Natural killer cell (primary cell): ENCODE measurements around the gene ARMH4. TPM values are rescaled to one million over a fixed set of nuclear protein-coding genes. Genes with fewer than 3 reads are reported as not detected.

ENCODE experiments used
- ATAC-seq, 3 donors: fragments of 150-1000 bp in 2 of 3; fragments of 200-7000 bp in 1 of 3; cut with Tn5 transposase; 1 replicate in 1 of 3; 2 replicates in 2 of 3; pipeline ENCODE4 v1.10.0; 2021; ENCODE audit warnings: mild to moderate bottlenecking in 2 of 3, moderate library complexity in 2 of 3
- DNase-seq, 2 donors: peaks; one replicate each; pipeline versions ENCODE4 v3.0.0 to v3.0.0-alpha.2; 2013 to 2021; ENCODE audit warnings: mixed read lengths in 1 of 2
- H3K27ac ChIP-seq: one replicate; pipeline ENCODE4 v1.5.1; 2013; ENCODE audit warnings: mild to moderate bottlenecking, low read length
- H3K27me3 ChIP-seq: one replicate; pipeline ENCODE4 v1.6.1; 2013; ENCODE audit warnings: low read length; ENCODE audit not compliant: control insufficient read depth, insufficient read depth
- H3K36me3 ChIP-seq: one replicate; pipeline ENCODE4 v1.6.1; 2013; ENCODE audit warnings: low read length; ENCODE audit not compliant: control insufficient read depth, insufficient read depth
- H3K4me1 ChIP-seq: one replicate; pipeline ENCODE4 v1.6.1; 2013; ENCODE audit warnings: low read length; ENCODE audit not compliant: control insufficient read depth, insufficient read depth
- H3K4me3 ChIP-seq: one replicate; pipeline ENCODE4 v1.5.1; 2013; ENCODE audit warnings: low read length
- H3K9me3 ChIP-seq: one replicate; pipeline ENCODE4 v1.6.1; 2013; ENCODE audit warnings: low read length; ENCODE audit not compliant: control insufficient read depth, insufficient read depth
- H3K27ac Mint-ChIP-seq, 2 donors: one replicate each; pipeline ENCODE4 v1.8.0; 2022; ENCODE audit warnings: mild to moderate bottlenecking in 2 of 2, mixed read lengths in 2 of 2, moderate library complexity in 1 of 2
- H3K27me3 Mint-ChIP-seq, 2 donors: one replicate each; pipeline ENCODE4 v1.8.0; 2022; ENCODE audit warnings: low read depth in 2 of 2, mixed read lengths in 2 of 2
- H3K36me3 Mint-ChIP-seq: one replicate; pipeline ENCODE4 v1.8.0; 2022; ENCODE audit warnings: mixed read lengths
- H3K4me1 Mint-ChIP-seq, 2 donors: one replicate each; pipeline ENCODE4 v1.8.0; 2022; ENCODE audit warnings: mixed read lengths in 2 of 2
- H3K4me3 Mint-ChIP-seq: one replicate; pipeline ENCODE4 v1.8.0; 2022; ENCODE audit warnings: mild to moderate bottlenecking, moderate library complexity, mixed read lengths
- H3K9me3 Mint-ChIP-seq, 2 donors: one replicate each; pipeline ENCODE4 v1.8.0; 2022; ENCODE audit warnings: mixed read lengths in 2 of 2
- WGBS: methylation state at CpG from one replicate; pipeline ENCODE4 v1.1.7; 2013; ENCODE audit warnings: missing lambda C conversion rate; ENCODE audit not compliant: insufficient coverage; 5-methylcytosine and 5-hydroxymethylcytosine counted together
- intact Hi-C: fragments of 100-400 bp; cut with micrococcal nuclease; formaldehyde crosslinking; loops from one replicate; pipeline ENCODE4 v1.14.2; 2022
- total RNA-seq, 4 donors: library from RNA; stranded (reverse); fragments of 120-200 nt in 1 of 4; gene quantifications; one replicate each; pipeline versions ENCODE4 v1.2.3 to v1.2.4, GENCODE V29; 2013 to 2022
- TF ChIP-seq, protein P1 (sequence below): fragments of 200-600 bp; IDR thresholded peaks from one replicate; pipeline ENCODE4 v1.8.0; 2022; ENCODE audit warnings: antibody characterized with exemption

The ARMH4 gene
- total RNA-seq, 3 donors from 2014 or later (not counting 1 experiment from before 2014, with no cell fraction given): 0.32 TPM; not detected in 2

DNA sequence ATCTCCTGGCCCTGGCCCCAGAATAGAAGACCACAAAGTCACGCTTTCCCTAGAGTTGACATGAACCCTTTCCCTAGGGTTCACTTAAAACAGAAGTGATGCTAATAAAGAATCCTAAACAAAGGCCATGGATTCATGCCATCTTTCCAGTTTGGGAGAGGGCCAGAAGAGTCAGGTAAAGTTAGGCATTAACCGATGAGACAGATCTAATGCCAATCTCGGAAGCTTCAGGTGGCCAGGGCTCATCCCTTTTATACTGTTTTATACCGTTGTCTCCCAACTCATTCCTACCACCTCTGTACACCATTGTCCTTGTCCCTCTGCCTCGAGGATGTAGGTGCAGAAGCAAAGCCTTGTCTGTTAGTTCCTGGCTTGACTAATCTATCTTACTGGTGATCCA lies 25.1 kb upstream of the ARMH4 start:
- Histone ChIP-seq H3K9me3 (no peaks in the 10 kb centered on the region), H3K27me3 (no peaks in the 10 kb centered on the region), H3K27ac (no peak overlapping the region), H3K4me3 (no peak overlapping the region), H3K4me1 (no peaks in the 10 kb centered on the region), H3K36me3 (no peaks in the 10 kb centered on the region)
- no peaks in the 10 kb centered on the region for H3K36me3 Mint-ChIP-seq
- H3K4me3 Mint-ChIP-seq: no peak overlapping the region
- no peak for DNase-seq
- TF ChIP-seq, protein P1, sequence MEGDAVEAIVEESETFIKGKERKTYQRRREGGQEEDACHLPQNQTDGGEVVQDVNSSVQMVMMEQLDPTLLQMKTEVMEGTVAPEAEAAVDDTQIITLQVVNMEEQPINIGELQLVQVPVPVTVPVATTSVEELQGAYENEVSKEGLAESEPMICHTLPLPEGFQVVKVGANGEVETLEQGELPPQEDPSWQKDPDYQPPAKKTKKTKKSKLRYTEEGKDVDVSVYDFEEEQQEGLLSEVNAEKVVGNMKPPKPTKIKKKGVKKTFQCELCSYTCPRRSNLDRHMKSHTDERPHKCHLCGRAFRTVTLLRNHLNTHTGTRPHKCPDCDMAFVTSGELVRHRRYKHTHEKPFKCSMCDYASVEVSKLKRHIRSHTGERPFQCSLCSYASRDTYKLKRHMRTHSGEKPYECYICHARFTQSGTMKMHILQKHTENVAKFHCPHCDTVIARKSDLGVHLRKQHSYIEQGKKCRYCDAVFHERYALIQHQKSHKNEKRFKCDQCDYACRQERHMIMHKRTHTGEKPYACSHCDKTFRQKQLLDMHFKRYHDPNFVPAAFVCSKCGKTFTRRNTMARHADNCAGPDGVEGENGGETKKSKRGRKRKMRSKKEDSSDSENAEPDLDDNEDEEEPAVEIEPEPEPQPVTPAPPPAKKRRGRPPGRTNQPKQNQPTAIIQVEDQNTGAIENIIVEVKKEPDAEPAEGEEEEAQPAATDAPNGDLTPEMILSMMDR: no peak
- WGBS: 91% methylated on average over 5 of the region's 5 CpGs
- H3K27ac Mint-ChIP-seq: no peak overlapping the region
- no peak for ATAC-seq
- H3K4me1 Mint-ChIP-seq: no peaks in the 10 kb centered on the region
- peaks cover 9 to 19% of the 10 kb centered on the region in 2 donors for H3K27me3 Mint-ChIP-seq
- H3K9me3 Mint-ChIP-seq: no peaks in the 10 kb centered on the region
- intact Hi-C loops: no loop called here

DNA sequence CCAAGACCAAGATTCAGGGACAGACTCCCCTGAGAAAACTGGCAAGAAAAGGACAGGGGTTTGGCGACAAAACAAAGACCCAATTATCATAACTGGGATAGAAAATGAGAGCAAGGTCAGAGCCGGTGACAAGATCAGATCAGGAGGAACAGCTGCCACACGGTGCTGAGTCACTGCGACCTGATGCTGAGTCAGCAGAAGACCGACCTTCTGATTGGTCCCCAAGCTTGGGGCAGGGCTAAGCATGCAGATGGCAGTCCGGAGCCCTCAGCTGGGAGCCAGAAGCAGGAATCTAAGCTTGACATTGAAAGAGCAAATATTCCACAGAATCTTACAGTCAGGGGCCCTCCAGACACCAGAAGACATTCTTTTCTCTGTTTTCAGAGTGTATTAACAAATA lies 19.1 kb upstream of the ARMH4 start:
- peak; percentile 43 to 73 (median 64) for ATAC-seq
- peak in 1 of 2 donors; percentile 47 for DNase-seq
- H3K4me1 Mint-ChIP-seq: peaks cover 0 to 9% of the 10 kb centered on the region in 2 donors

DNA sequence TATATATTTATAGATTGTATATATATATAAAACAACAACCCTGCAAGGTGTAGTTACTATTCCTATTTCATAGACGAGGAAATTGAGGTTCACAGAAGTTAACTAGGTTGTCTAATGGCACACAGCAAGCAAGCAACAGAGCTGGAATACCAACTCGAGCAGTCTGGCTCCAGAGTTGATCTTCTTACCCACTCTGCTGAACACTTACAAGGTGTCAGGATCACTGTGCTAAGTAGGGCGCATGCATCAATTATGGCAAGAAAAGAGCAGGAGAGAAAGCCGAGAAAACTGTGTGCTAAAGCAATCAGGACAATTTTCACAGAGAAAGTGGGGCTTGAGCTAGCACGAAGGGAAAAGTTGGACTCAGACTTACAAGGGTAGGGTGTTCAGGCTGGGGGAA lies 15.9 kb upstream of the ARMH4 start:
- intact Hi-C loops: no loop called here
- 78% methylated on average over 5 of the region's 5 CpGs for WGBS
- no peaks in the 10 kb centered on the region for H3K36me3 Mint-ChIP-seq
- Histone ChIP-seq H3K27me3 (no peaks in the 10 kb centered on the region), H3K36me3 (no peaks in the 10 kb centered on the region), H3K4me1 (peaks cover 3% of the 10 kb centered on the region), H3K27ac (no peak overlapping the region), H3K9me3 (no peaks in the 10 kb centered on the region), H3K4me3 (no peak overlapping the region)
- H3K27me3 Mint-ChIP-seq: peaks cover 18 to 28% of the 10 kb centered on the region in 2 donors
- peaks cover 0 to 9% of the 10 kb centered on the region in 2 donors for H3K4me1 Mint-ChIP-seq
- H3K27ac Mint-ChIP-seq: no peak overlapping the region
- H3K9me3 Mint-ChIP-seq: no peaks in the 10 kb centered on the region
- ATAC-seq: no peak
- TF ChIP-seq, protein P1: no peak
- no peak overlapping the region for H3K4me3 Mint-ChIP-seq
- no peak for DNase-seq

More for the DNA sequence above, 19.1 kb upstream of the ARMH4 start:
- Histone ChIP-seq H3K36me3 (no peaks in the 10 kb centered on the region), H3K4me1 (peaks cover 3% of the 10 kb centered on the region), H3K9me3 (no peaks in the 10 kb centered on the region), H3K27me3 (no peaks in the 10 kb centered on the region), H3K27ac (no peak overlapping the region), H3K4me3 (no peak overlapping the region)
- H3K27me3 Mint-ChIP-seq: peaks cover 20 to 39% of the 10 kb centered on the region in 2 donors
- H3K4me3 Mint-ChIP-seq: no peak overlapping the region
- TF ChIP-seq, protein P1: no peak
- H3K27ac Mint-ChIP-seq: no peak overlapping the region
- intact Hi-C loops: no loop called here
- WGBS: 30% methylated on average over 6 of the region's 6 CpGs
- no peaks in the 10 kb centered on the region for H3K9me3 Mint-ChIP-seq
- no peaks in the 10 kb centered on the region for H3K36me3 Mint-ChIP-seq

DNA sequence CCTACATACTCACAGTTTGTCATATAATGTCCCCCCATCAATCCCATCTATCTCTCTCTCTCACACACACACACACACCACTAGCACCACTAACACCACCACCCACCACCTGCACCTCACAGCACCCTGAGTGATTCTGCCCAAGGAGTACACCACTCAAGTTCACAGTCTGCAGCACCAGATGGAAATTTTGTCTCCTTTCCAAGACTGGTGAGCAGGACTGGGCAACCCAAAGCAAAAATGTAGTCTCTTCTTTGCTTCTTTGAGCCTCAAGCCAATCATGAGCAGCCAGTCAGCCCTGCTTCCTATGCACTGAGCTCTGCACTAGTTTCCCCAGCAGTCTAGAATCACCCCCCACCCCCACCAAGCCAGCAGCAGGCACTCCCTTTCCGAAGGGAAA lies 15.0 kb upstream of the ARMH4 start:
- no peaks in the 10 kb centered on the region for H3K9me3 ChIP-seq
- Mint-ChIP-seq H3K9me3 (no peaks in the 10 kb centered on the region), H3K27ac (no peak overlapping the region), H3K27me3 (peaks cover 18 to 28% of the 10 kb centered on the region in 2 donors), H3K4me3 (no peak overlapping the region), H3K4me1 (peaks cover 0 to 9% of the 10 kb centered on the region in 2 donors), H3K36me3 (no peaks in the 10 kb centered on the region)
- WGBS: 42% methylated on average over 1 of the region's 1 CpG
- TF ChIP-seq, protein P1: no peak
- H3K4me3 ChIP-seq: no peak overlapping the region
- no peak for ATAC-seq
- no peak overlapping the region for H3K27ac ChIP-seq
- H3K4me1 ChIP-seq: peaks cover 3% of the 10 kb centered on the region
- no peak for DNase-seq
- H3K27me3 ChIP-seq: no peaks in the 10 kb centered on the region
- intact Hi-C loops: no loop called here
- no peaks in the 10 kb centered on the region for H3K36me3 ChIP-seq
